ENCODE data around the gene GPR176.

DNA sequence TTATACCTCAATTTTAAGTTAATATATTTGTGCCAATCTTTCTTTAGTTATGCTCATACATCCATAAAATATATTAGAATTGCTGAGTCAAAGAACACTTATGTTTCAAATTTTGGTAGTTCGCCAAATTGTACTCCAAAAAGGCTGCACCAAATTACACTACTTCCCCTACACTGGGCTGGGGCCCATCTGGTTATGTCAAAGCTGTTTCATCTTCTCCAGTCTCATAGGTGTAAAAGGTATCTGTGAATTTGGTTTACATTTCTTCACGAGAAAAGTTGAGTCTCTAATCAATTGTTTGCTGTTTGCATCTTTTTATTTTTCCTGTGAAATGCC, 138.1 kb downstream of the GPR176 start:
- TF ChIP-seq, protein P1, sequence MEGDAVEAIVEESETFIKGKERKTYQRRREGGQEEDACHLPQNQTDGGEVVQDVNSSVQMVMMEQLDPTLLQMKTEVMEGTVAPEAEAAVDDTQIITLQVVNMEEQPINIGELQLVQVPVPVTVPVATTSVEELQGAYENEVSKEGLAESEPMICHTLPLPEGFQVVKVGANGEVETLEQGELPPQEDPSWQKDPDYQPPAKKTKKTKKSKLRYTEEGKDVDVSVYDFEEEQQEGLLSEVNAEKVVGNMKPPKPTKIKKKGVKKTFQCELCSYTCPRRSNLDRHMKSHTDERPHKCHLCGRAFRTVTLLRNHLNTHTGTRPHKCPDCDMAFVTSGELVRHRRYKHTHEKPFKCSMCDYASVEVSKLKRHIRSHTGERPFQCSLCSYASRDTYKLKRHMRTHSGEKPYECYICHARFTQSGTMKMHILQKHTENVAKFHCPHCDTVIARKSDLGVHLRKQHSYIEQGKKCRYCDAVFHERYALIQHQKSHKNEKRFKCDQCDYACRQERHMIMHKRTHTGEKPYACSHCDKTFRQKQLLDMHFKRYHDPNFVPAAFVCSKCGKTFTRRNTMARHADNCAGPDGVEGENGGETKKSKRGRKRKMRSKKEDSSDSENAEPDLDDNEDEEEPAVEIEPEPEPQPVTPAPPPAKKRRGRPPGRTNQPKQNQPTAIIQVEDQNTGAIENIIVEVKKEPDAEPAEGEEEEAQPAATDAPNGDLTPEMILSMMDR (IDR thresholded peaks at IDR 0.05; ENCODE audit: insufficient read depth, low read depth, low read length): no peak
- no peak for TF ChIP-seq EZH2 (IDR thresholded peaks at IDR 0.05; ENCODE audit: insufficient read depth, low read length)

Measured in astrocyte (in vitro differentiated cells and primary cell).